Heart left ventricle (tissue), 16 donors: ENCODE results near the gene PEX3. TPM values are rescaled to one million over a fixed set of nuclear protein-coding genes. Genes with fewer than 3 reads are reported as not detected.

ENCODE experiments used
- ATAC-seq, 4 donors: fragments of 200-7000 bp; cut with Tn5 transposase; one replicate each; pipeline ENCODE4 v1.9.1; 2020 to 2022; ENCODE audit warnings: moderate library complexity in 4 of 4, mild to moderate bottlenecking in 3 of 4, moderate number of reproducible peaks in 1 of 4
- DNase-seq, 5 donors: peaks; one replicate each; pipeline ENCODE4 v3.0.0-alpha.2; 2020
- H3K27ac ChIP-seq, 12 donors: fragments of 200-600 bp; sonication (generic) in 4 of 12; one replicate each; pipeline versions ENCODE4 v1.5.0 to v1.8.0; 2016 to 2022; ENCODE audit warnings: mild to moderate bottlenecking in 2 of 12
- H3K27me3 ChIP-seq, 9 donors: fragments of 200-600 bp; sonication (generic) in 2 of 9; one replicate each; pipeline versions ENCODE4 v1.5.1 to v1.8.0; 2016 to 2022; ENCODE audit warnings: mild to moderate bottlenecking in 3 of 9
- H3K36me3 ChIP-seq, 9 donors: fragments of 200-600 bp; sonication (generic) in 2 of 9; one replicate each; pipeline versions ENCODE4 v1.5.0 to v1.8.0; 2018 to 2022; ENCODE audit warnings: mild to moderate bottlenecking in 2 of 9
- H3K4me1 ChIP-seq, 12 donors: fragments of 200-600 bp; sonication (generic) in 4 of 12; one replicate each; pipeline versions ENCODE4 v1.5.0 to v1.8.0; 2016 to 2022; ENCODE audit warnings: mild to moderate bottlenecking in 3 of 12
- H3K4me3 ChIP-seq, 12 donors: fragments of 200-600 bp; sonication (generic) in 4 of 12; one replicate each; pipeline versions ENCODE4 v1.5.0 to v1.8.0; 2017 to 2022; ENCODE audit warnings: mild to moderate bottlenecking in 9 of 12, moderate library complexity in 4 of 12
- H3K9me3 ChIP-seq, 12 donors: fragments of 200-600 bp; sonication (generic) in 4 of 12; one replicate each; pipeline versions ENCODE4 v1.5.0 to v1.8.0; 2016 to 2022; ENCODE audit warnings: mild to moderate bottlenecking in 1 of 12
- POLR2A ChIP-seq, 2 donors: fragments of 450-650 bp; IDR thresholded peaks; one replicate each; pipeline ENCODE4 v1.6.1; 2017; ENCODE audit warnings: antibody characterized with exemption in 2 of 2, mild to moderate bottlenecking in 2 of 2, moderate library complexity in 2 of 2
- WGBS, 4 donors: extraction: QIAGEN DNeasy Blood & Tissue Kit in 2 of 4; methylation state at CpG; one replicate each; pipeline versions ENCODE4 v1.1.5 to v1.1.7; 2013 to 2018; 5-methylcytosine and 5-hydroxymethylcytosine counted together
- intact Hi-C, 10 donors: fragments of 100-400 bp; cut with DNase I; formaldehyde crosslinking; loops; one replicate each; pipeline versions ENCODE4 v1.11.1 to v1.14.2; 2022
- polyA plus RNA-seq, 2 donors: library from polyadenylated mRNA; stranded (reverse); fragments of 200-250 nt; gene quantifications; one replicate each; pipeline ENCODE4 v1.2.3, GENCODE V29; 2013
- total RNA-seq, 9 donors: library from RNA; depleted of rRNA in 2 of 9; stranded (reverse); fragments of >200 nt in 2 of 9; fragmentation: NEBNext Ultra II Directional in 3 of 9; extraction: Animal tissue kit (Norgen Biotek cat#: 25700) in 3 of 9; gene quantifications; one replicate each; pipeline versions ENCODE4 v1.1.0 to v1.2.4, GENCODE V29; 2016 to 2023
- TF ChIP-seq, protein P1 (sequence below), 12 donors: fragments of 200-600 bp; sonication (generic) in 4 of 12; IDR thresholded peaks; one replicate each; pipeline versions ENCODE4 v1.5.0 to v1.8.0; 2018 to 2022; ENCODE audit warnings: antibody characterized with exemption in 12 of 12, mild to moderate bottlenecking in 5 of 12
- donor health status: ischemic (EF 13 %, LVEDD 7.1; RV severe dilation, severe dysfunction).
- donor health status: healthy with polysubstance abuse.
- donor health status: DM: no; HTN: yes; CAD: no.
- donor health status: DM: no; HTN: no; CAD: no.
- donor health status: ischemic (EF 25% LVEDD 6.9; RV normal size, moderate dysfunction).
- donor health status: ischemic (EF 25% LVEDD 5.7; RV mildly dilated, moderate dysfunction).
- donor health status: healthy.
- donor health status: DM: yes; HTN: yes; CAD: no.
- donor health status: ischemic (EF 35%, LVEDD 5.7; RV mildly dilated, moderate dysfunction).
- donor health status: nonischemic (EF 11% LVEDD 7.7; RV severe dilation, severe dysfunction).
- donor health status: DM: yes; HTN: yes; CAD: no.
- donor health status: PGD.
- donor health status: ischemic (EF 29% LVEDD 5.4; RV normal size, mild dysfunction).
- donor health status: nonischemic (EF 23%, LVEDD 6.1; RV moderate dilation, normal function).

PEX3 gene
- total and polyA plus RNA-seq, 11 donors, result 6.4 to 24.9 (median 20.4) TPM

DNA sequence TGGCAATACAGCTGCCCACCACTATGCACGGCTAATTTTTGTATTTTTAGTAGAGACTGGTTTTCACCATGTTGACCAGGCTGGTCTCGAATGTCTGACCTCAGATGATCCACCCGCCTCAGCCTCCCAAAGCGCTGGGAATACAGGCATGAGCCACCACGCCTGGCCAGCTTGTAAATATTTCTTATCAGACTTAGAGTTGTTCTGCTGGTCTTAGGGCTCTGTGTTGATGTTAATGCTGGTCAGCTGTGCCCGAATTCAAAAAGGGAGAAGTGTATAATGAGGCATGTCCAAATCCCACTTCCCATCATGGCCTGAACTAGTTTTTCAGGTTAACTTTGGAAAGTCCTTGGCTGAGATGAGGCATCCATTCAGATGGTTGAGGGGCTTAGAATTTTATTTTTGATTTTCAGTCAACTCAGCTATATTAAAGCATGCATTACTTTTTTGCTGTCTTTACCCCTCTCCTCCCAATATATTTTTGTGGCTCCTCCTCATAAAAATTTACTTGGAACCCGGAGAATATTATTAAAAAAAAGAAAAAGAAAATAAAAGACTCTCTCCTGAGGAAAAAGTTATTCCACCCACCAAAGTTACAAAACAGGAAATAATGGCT lies 47.8 kb upstream of the PEX3 start:
- Histone ChIP-seq H3K27me3 (no peaks in the 10 kb centered on the region), H3K36me3 (no peaks in the 10 kb centered on the region), H3K4me1 (peaks cover 0 to 17% (median 7%) of the 10 kb centered on the region in 12 donors), H3K9me3 (no peaks in the 10 kb centered on the region), H3K4me3 (no peak overlapping the region), H3K27ac (no peak overlapping the region)
- no peak for DNase-seq
- intact Hi-C loops, result no loop called here
- TF ChIP-seq, protein P1, sequence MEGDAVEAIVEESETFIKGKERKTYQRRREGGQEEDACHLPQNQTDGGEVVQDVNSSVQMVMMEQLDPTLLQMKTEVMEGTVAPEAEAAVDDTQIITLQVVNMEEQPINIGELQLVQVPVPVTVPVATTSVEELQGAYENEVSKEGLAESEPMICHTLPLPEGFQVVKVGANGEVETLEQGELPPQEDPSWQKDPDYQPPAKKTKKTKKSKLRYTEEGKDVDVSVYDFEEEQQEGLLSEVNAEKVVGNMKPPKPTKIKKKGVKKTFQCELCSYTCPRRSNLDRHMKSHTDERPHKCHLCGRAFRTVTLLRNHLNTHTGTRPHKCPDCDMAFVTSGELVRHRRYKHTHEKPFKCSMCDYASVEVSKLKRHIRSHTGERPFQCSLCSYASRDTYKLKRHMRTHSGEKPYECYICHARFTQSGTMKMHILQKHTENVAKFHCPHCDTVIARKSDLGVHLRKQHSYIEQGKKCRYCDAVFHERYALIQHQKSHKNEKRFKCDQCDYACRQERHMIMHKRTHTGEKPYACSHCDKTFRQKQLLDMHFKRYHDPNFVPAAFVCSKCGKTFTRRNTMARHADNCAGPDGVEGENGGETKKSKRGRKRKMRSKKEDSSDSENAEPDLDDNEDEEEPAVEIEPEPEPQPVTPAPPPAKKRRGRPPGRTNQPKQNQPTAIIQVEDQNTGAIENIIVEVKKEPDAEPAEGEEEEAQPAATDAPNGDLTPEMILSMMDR (IDR thresholded peaks at IDR 0.05), result no peak
- TF ChIP-seq POLR2A (IDR thresholded peaks at IDR 0.05), result no peak
- 90 to 94% (median 93%) methylated on average over 7 of the region's 7 CpGs for WGBS, 4 donors
- ATAC-seq, result no peak

DNA sequence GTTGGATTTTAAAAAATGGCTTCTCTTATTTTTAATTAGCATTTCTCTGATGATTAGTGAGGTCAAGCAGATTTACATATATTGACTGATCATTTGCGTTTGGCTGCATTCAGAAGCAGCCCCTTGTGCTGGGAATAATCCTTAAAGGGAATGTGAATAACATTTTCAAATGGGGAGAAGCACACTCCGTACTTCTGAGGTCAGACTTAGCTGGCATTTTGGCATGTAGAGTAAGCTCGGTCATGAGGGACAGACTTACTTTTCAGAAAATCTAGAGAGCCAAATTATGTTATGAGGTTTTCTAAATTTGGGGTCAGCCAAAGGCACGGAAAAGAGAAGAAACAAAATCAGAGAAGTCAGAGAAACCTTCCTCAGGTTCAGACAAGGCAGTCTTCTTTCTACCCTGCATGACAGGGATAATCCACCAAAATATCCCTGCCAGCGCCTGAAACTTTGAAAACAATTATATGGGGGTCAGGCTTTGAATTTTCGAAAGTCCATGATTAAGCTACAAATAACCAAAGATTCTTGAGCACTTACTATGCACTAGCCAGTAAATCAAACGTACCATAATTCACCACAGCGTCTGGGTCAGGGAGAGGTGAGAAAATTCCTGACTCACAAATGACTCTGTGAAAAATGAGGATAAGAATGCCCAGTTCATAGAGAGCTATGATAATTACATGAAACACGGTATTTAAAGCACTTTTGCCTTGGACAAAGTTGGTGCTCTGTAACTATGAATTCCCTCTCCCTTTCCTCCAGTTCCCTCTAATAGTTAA lies 45.0 kb upstream of the PEX3 start:
- no peaks in the 10 kb centered on the region for H3K36me3 ChIP-seq
- intact Hi-C loops, result no loop called here
- DNase-seq (no peak), ATAC-seq (no peak)
- H3K27me3 ChIP-seq, result no peaks in the 10 kb centered on the region
- no peaks in the 10 kb centered on the region for H3K9me3 ChIP-seq
- no peak overlapping the region for H3K4me3 ChIP-seq
- no peak overlapping the region for H3K27ac ChIP-seq
- WGBS, 4 donors, result 80 to 87% (median 83%) methylated on average over 9 of the region's 9 CpGs
- peaks cover 0 to 9% (median 5%) of the 10 kb centered on the region in 12 donors for H3K4me1 ChIP-seq
- TF ChIP-seq POLR2A (IDR thresholded peaks at IDR 0.05), result no peak
- TF ChIP-seq, protein P1 (IDR thresholded peaks at IDR 0.05), result no peak

- Histone ChIP-seq H3K36me3 (no peaks in the 10 kb centered on the region), H3K4me3 (no peak overlapping the region), H3K4me1 (no peaks in the 10 kb centered on the region), H3K9me3 (no peaks in the 10 kb centered on the region), H3K27ac (no peak overlapping the region), H3K27me3 (no peaks in the 10 kb centered on the region)
- 87 to 91% (median 90%) methylated on average over 3 of the region's 3 CpGs for WGBS, 4 donors
- intact Hi-C loops, result no loop called here
- no peak for DNase-seq
- TF ChIP-seq, protein P1 (IDR thresholded peaks at IDR 0.05), result no peak
- no peak for TF ChIP-seq POLR2A (IDR thresholded peaks at IDR 0.05)
- no peak for ATAC-seq
Measured at GRCh38 chr6:143406673-143407072, 43.9 kb upstream of the PEX3 start.

DNA sequence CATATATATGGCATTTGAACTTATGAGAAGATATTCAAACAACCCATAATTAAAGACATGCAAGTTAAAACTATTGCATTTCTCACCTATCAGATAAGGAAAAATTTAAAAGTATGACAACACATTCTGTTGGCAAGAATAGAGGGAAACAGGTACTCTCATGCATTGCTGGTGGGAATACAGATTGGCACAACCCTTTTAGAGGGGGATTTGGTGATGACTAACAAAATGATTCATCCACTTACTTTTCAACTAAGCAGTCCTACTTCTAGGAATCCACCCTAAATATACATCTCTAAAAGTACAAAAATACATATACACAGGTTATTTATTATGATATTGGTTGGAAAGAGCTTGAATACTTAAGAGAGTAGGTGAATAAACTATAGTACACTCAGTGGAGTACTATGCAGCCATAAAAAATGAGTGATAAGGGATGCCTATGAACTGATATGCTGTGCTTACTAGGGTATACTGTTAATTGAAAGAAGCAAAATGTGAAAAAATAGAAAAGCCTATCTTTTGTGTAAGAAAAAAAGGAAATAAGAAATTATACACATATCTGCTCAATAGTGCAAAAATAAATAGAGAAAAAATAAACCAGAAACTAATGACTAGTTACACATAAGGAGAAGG lies 42.3 kb upstream of the PEX3 start:
- DNase-seq (no peak), ATAC-seq (no peak)
- TF ChIP-seq POLR2A (IDR thresholded peaks at IDR 0.05), result no peak
- TF ChIP-seq, protein P1 (IDR thresholded peaks at IDR 0.05), result no peak
- H3K4me3 ChIP-seq, result no peak overlapping the region
- no peaks in the 10 kb centered on the region for H3K36me3 ChIP-seq
- H3K9me3 ChIP-seq, result no peaks in the 10 kb centered on the region
- no peaks in the 10 kb centered on the region for H3K4me1 ChIP-seq
- H3K27ac ChIP-seq, result no peak overlapping the region
- intact Hi-C loops, result no loop called here
- H3K27me3 ChIP-seq, result no peaks in the 10 kb centered on the region
